NCI-H526 (cell line): ENCODE measurements around the gene CELA3B.
A peak's percentile ranks its signal among the peaks of the same experiment; 100 is the strongest.
"Not testable (repeated sequence)": the region's sequence is repeated elsewhere in the genome, so short reads cannot be mapped to it uniquely, and the experiment has no call there.

ENCODE experiments used
- DNase-seq, 2 experiments: peaks; one replicate each; lab custom pipeline; 2025; lab: John Stamatoyannopoulos, UW

CELA3B gene, protein sequence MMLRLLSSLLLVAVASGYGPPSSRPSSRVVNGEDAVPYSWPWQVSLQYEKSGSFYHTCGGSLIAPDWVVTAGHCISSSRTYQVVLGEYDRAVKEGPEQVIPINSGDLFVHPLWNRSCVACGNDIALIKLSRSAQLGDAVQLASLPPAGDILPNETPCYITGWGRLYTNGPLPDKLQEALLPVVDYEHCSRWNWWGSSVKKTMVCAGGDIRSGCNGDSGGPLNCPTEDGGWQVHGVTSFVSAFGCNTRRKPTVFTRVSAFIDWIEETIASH

DNA sequence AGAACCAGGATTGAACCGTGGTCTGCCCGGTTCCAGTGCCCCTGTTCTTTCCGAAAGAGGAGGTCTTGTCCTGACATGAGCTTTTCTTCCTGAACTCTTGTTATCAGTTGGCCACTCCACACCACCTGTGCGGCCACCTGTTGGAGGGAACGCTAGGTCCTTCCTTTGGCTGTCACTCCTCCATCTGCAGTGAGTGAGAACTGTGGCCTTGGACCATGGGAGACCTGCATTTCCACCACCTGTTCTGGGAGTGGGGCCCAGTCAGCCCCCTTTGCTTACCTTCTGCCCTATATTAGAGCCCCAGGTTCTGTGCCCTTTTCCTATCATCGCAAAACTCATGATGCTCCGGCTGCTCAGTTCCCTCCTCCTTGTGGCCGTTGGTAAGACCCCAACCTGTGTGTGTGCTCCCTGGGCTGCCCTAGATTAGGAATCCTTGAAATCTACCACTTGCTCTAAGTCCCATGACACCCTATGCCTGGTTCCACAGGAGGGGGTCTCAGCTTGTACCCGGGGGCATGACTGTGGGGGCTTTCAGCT is at the start of gene CELA3B:
Gene CELA3B, plus strand, starts transcription at position 320 of the 537 bp plus-strand sequence. Its CDS starts 18 bp downstream, at position 338.
- DNase-seq, result not testable (repeated sequence)

DNA sequence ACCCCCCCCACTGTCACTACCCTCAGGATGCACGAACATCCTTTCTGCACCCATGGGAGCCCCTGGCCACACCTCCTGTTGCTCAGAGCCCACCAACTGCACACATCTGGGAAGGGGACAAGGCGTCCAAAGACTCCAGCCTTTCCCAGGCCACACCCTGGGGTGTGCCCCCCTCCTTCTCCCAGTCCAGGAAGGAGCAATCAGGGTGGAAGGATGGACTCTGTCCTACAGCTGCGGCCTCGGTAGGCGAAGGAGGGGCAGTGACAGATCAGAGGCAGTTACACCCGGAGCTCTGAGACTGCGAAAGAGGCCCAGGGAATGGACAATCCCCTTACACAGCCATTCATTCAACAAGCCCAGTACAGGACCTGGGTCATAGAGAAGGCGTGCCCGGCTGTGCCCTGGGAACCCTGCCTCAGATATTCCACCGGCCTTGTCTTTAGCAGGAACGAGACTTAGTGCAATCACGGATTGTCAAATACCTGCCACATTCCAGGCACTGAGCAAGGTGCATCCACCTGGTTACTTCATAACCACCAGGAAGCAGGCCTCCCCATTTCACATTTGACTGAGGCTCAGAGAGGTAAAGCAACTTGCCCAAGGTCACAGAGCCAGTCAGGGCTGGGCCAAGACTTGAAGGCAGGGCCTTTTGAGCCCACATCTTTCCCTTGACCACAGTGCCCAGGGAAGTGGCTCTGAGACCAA is 49.1 kb upstream of the CELA3B start:
- no peak for DNase-seq

DNA sequence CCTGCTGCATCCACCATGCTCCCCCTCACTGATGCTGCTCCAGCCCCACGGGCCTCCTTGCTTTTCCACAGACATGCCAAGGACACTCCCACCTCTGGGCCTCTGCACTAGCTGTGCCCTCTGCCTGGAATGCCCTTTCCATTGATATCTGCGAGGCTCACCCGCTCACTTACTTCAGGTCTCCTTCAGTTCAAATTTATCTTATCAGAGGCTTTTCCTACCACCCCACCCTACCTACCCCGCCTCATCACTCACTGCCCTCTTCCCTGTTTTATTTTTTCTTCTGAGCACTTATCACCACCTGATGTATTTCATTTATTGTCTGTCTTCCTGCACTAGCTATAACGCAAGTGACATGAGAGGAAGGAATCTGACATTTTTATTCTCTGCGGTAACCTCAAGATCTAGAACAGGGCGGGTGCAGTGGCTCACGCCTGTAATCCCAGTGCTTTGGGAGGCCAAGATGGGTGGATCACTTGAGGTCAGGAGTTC is 46.7 kb upstream of the CELA3B start:
- DNase-seq, result no peak

DNA sequence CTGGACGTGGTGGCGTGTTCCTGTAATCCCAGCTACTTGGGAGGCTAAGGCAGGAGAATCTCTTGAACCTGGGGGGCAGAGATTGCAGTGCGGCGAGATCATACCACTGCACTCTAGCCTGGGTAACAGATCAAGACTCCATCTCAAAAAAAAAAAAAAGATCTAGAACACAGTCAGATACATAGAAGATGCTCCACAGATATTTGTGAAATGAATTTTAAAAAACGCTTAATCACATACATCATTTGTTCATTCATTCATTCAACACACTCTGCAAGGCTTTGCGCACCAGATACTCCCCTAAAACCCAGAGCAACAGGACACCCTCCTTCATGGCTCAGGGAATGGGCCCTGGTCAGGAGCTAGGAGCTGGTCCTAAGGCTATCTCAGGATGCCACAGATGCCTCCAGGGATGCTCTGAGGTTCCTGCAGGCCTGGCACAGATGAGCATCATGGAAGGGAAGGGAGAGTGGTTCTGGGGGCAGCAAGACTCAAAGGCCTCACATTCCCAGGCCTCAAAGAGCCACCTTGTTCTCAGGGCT is 46.1 kb upstream of the CELA3B start:
- no peak for DNase-seq

DNA sequence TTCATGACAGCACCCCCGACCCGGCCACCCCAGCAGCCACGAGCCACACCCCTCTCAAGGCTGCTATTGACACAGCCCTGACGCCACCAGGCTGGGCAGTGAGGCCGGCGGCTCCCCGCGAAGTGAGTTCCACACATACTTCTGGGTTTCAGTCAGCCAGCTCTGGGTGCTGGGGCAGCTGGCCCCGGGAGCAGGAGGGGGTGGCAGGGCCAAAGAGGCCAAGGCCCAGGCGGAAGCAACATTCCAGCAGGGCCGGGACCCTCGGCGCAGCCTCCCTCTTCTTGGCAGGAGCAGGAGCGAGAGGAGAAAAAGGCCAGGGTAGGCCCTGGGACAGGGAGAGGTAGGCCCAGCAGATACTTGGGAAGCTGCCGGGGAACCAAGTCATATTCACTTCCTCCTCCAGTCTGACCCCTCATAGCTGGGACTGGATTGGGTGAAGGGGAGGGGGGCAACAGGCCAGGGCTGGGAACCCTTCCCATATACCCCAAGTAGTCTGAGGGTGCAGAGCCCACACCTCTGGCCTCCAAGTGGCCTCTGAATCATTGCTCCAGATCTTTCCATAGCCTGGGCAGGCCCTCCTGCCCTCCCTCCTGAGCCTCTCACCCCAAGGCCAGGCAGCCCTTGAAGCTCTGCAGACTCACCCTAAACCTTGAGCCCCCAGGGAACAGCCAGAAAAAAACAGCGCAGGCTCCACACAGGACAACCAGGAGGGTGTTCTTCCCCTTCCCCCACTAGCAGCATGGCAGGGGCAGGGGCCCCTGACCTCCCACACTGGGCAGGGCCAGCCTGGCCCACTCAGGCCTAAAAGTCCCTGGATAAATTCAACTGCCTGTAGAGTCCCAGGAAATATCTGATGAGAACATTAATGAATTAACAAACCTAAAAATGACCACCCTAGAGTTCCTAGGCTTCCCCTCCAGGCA is 45.4 kb upstream of the CELA3B start:
- DNase-seq, result no peak

DNA sequence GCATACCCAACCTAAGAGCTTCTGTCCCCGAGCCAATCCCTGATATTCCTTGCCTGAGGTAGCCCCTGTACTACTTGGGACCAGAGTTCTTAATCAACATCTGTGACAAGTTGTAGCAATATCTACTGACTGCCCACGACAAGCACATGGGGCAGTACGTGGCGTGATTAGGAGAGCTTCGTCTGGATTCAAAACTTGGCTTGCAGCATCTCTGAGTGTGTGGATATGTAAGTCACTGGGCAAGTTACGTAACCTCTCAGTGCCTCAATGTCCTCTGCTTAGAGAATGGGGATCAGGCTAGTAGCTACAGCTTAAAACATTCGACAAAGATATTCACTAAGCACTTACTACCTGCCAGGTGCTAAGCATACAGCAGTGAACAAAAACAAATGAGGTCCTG is 44.7 kb upstream of the CELA3B start:
- DNase-seq, result no peak

DNA sequence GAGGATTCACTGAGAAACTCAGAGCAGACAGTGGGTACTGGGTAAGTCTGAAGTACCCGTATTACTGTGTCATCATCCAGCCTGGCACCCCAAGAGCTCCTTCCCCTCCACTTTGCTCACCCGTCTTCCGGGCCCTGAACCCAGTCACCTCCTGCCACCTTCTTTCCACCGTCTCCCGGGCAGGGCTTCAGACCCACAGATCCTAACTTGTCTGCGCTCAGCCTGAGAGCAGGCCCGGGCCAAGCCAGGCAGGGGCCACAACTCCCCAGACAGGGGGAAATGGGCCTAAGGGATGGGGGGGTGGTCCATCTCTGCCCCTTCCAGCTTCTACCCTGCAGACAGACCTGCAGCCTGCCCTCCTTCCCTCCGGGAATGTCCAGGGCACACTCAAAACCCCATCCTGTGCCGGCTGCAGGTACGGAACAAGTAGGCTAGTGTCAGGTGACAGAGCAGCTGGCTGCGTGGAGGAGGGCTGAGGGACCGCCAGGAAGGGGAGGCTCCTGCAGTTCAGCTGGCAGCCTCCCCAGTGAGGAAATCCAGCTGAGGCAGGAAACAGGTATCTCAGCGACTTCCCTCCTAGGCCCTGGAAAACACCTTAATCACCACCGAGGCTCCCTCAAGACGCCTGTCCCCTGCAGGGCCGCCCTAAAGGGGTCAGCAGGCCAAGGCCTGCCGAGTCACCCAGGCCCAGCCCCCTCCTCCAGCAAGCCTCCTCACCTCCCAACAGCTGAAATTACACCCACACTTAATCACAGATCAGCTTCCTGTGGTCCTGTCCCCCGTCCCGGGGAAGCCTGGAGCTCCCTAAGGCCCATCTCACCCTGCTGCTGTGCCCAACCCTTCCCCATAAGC is 43.2 kb upstream of the CELA3B start:
- DNase-seq, result peak; percentile 12 to 24

DNA sequence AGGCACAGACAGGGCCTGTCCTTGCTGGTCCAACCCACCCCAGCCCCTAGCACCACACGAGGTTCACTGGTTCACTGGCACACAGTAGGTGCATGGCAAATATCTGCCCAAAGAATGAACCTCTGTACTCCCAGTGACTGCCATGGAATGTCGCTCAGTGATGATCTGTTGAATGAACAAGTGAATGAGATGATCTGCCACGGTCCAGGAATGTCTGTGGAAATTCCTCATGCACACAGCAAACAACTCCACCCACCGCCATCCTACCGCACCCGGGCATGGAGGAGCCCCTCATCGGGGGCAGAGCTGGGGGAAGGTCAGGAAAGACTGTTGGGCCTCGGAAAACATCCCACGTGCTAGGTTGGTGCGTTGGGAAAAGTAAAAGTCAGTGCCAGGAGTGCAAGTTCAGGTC is 41.4 kb upstream of the CELA3B start:
- DNase-seq, result no peak

DNA sequence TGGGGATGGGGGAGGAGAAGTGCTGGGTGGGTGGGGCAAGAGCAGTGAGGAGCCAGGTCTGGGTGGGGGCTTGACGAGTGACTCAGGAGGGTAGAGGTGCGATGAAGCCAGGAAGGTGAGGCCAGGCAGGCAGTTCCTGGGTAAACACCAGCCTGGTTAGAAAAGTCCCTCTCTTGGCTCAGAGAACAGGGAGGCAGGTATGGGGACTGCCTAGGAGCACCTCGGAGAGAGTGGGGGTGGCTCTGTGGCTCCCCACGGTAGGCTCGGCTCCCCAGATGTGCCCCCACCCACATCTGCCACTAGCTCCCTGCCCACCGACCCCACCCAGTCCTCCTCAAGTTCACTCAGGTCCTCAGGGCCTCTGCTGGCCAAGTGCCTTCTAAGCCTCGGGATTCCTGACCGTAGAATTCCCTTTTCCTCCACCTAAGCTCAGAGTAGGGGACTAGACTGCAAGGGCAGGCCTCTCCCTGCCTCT is 40.9 kb upstream of the CELA3B start:
- no peak for DNase-seq

DNA sequence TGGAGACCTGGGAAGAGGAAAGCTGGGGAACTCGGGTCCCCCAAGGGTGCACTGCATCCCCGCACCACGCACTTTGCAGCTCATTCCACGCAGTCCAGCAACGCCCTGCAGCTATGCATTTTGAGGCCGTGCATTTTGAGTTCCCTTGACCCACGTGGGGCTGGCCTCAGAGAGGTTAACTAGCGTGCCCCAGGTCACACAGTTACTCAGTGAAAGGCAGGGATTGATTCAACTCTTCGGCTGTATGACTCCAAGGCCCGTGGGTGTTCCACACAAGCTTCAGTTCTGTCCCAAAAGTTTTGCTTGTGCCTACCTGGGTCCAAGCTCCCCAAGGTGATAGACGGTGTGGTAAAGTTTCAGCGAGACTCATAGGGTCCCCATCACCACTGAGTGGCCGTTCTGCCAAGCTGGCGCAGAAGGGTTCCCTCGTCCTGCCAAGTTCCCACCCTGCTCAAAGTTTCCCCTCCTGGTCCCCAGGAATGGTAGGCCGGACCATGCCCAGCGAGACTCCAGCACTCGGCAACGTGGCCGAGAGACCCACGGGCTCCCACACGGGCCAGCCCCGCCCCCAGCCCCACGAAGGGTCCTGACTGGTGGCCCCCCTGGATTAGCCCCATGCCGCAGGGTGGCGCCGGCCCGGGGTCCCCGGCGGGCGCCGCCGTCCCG is 40.3 kb upstream of the CELA3B start:
- DNase-seq, result no peak

DNA sequence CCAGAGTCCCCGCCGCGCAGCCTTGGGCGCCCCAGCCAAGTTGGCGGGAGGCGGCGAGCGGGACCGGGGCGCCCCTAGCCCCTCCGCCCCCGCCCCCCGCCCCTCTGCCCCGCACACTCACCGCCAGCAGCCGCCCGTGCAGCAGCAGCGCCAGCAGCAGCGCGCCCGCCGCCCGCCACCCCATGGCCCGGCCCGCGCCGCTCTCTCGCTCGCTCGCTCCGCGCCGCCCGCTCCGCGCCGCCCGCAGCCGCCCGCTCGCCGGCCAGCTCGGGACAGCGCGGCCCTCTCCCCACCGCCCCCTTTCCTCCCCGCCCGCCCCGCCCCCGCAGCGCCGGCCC is 39.8 kb upstream of the CELA3B start, which contains the start of gene HSPG2:
Gene HSPG2, minus strand, starts transcription at position 277 of the 338 bp plus-strand sequence. Its CDS starts 93 bp downstream, at position 184.
- no peak for DNase-seq

DNA sequence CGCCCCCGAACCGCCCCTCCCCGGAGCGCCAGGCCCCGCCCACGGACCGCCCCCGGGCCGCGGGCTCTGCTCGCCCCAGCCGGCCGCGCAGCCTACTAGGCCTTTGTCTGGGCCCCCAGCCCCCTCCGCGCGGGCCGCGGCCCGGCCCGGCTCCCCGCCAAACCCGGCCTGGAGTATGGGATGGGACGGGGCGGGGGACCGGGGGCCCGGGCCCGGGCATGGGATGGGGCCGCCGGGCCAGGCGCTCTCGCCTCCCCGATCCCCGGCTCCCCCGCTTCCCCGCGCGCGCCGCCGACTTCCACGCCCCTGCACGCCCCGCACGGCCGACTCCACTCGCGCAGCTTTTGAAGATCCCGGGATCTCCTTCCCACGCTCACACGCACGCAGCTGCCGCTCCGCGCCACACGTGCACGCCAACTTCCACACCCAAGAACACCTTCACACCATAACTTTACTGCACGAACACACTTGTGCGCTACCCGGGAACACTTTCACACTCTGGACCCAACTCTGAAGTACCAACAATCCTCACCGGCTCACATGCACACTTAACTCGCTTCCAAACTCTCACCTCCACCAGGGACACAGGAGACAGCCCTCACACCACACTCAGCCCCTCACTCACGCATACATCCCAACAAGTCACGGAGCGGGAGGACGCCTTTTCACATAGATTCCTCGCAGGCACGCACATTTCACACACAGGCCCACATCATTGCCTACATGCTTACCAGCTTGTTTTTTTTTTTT is 39.3 kb upstream of the CELA3B start:
- DNase-seq, result peak; percentile 13 to 77

DNA sequence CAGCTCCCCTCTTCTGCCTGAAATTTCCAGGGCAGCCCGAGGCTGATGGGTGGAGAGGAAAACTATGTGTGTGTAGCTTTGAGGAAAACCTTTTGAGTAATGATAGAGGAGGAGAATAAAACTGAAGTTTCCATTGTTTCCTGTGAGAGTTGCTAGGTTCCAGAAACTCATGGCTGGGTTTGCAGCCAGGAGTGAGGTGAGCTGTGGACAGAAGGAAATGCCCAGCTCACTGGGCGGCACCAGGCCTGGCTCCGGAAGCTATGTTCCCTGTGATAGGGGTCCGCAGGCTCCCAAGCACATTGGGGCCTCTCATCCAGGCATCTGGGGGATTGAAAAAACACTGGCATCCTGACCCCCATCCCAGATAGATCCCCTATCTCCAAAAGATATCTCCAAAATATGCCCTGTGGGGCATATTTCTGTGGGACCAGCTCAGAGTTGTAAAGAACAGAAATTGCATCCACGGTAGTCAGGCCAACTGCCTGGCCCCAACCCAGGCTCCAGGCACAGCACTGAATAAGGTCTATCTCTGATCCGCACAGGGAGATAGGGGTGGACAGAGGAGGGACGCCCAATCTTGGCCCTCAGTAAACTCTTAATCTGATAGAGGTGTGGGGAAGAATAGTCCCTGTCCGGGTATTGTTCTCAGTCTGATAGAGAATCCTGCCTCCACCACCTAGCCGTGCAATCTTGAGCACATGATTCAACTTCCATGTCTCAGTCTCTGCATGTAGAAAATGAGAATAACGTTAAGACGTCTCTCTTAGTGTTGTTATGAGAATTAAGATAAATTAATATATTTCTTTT is 37.9 kb upstream of the CELA3B start:
- no peak for DNase-seq

DNA sequence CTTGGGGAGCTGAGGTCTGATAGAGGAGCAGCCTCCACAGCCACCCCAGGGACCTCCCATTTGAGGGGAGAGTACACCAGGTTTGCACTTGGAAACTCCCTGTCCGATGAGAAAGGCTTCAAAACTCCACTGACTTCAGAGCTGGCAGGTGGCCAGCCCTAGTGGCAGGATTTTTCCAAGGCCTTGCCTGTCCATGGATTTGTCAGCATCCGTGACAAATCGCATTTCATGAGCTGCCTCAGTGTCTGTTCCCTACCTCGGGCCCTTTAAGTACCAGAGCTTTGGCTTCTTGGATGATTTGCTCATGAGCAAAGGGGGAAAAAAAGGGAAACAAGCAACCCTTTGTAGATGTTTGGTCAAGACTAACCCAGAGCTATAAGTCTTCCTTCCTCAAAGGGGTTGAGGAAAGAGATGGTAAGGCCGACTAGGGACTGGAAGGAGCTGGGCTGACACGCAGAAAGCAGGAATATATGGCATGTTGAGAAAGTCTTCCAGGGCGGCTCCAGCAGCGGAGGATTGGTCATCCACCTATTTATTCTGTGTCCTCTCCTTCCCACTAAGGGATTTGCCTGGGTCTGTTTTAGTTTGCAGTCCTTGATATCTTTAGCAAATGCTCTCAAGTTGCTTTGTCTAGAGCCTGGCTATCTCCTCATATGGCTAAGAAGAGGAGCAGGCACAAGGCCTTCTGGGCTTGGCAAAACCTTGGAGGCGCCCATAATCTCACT is 37.0 kb upstream of the CELA3B start:
- DNase-seq, result no peak

DNA sequence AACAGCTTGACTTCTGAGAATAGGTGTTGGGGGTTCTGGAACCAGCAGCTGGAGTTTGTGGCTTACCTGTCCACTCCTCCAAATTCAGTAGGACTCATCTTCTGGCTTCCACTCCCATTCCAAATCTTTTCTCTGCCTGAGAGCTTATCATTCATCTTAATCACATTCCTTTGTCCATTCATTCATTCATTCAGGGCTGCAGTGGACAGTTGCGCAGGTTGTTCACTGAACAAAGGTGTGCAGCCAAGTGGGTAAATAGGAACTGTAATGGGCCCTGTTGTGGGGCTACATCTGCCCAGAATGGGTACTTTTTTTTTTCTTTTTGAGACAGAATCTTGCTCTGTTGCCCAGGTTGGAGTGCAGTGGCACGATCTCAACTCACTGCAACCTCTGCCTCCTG is 36.3 kb upstream of the CELA3B start:
- DNase-seq, result no peak

DNA sequence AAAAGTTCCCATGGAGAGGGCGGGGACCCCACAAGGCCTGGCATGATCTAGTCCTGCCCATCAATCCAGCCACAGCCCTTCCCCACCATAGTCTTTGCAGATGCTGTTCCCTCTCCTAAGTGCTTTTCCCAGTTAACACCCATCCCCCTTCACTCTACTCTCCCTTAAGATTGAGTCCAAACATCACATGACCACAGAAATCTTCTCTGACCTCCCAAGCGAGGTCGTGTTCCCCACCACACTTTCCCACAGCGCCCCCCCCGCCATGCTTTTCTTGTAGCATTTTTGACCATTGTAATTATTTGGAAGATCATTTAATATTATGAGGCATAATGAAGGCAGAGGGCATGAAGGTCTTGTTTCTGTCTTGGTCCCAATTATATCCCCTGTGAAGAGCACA is 35.5 kb upstream of the CELA3B start:
- no peak for DNase-seq

DNA sequence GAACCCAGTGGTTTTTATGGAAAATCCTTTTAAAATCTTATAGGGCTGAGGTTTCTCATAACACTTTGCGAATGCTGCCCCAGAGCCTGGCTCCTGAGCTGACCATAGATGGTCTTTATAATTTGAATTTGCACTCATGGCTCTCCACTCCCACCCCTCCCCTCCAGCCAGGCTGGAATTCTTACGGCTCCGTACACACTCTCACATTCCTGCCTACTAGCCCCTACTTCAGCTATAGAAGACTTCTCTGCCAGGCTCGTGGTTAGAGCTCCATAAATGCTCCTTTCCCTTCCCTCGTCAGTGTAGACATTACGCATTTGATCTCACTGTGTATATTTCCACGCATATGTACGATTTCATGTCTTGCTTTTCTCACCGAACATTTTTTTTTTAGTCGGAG is 34.4 kb upstream of the CELA3B start:
- DNase-seq, result no peak
